Kidney capillary endothelial cell (primary cell): ENCODE measurements around the gene DTNB.
A peak's percentile ranks its signal among the peaks of the same experiment; 100 is the strongest.

Experiments used
- DNase-seq: peaks from one replicate; pipeline ENCODE4 v3.0.0-alpha.2; 2018; ENCODE audit warnings: low spot score

The DTNB gene

DNA sequence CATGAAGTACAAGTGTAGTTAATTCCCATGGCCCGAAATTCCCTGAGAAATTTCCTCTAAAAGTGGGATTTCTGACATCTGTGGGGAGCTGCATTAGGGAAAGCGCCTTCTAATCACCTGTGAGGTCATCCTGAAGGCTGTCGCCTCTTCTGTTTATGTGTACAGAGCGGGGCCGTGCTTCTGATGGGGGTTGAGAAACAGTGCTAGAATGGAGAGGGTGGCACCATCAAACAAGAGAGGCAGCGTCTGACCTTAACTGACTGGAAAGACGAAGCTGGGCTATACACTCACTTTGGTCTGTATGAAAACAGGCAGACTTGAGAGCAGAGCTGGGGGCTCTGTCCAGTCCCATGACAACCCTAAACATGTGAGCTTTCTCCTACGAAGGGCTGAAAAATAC lies 287.5 kb downstream of the DTNB start:
- DNase-seq = no peak

DNA sequence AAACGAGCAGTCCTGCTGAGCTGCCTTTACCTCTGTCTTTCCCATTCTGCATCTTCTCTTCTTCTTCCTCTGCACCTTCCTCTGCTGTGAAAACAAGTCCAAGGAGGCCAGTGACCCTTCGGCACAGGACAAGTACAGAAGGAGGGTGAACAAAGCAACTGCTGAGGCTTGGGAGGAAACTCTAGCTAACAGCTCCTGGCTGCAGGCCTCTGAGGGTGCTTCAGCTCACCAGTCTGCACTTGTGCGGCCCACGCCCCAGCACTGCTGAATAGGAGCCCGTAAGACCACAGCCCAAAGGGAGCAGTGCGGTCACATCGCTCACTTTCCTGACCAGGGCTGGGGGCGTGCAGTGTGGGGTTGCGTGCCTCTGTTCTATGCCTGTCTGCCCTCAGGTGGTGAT lies 289.6 kb downstream of the DTNB start:
- DNase-seq = no peak

DNA sequence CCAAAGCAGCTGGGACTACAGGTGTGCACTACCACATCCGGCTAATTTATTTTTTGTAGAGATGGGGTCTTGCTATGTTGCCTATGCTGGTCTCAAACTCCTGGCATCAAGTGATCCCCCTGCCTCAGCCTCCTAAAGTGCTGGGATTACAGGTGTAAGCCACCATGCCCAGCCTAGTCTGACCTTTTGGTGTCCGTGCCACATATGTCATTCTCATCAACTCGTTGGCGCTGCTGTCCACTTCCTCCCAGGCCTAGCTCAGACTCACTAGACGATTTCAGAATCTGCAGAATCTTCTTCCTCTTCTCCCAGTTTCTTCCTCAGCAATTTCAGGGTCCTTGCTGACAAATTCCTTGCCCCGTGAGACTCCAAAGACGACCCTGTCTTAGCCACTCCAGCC lies 291.9 kb downstream of the DTNB start:
- DNase-seq = no peak

DNA sequence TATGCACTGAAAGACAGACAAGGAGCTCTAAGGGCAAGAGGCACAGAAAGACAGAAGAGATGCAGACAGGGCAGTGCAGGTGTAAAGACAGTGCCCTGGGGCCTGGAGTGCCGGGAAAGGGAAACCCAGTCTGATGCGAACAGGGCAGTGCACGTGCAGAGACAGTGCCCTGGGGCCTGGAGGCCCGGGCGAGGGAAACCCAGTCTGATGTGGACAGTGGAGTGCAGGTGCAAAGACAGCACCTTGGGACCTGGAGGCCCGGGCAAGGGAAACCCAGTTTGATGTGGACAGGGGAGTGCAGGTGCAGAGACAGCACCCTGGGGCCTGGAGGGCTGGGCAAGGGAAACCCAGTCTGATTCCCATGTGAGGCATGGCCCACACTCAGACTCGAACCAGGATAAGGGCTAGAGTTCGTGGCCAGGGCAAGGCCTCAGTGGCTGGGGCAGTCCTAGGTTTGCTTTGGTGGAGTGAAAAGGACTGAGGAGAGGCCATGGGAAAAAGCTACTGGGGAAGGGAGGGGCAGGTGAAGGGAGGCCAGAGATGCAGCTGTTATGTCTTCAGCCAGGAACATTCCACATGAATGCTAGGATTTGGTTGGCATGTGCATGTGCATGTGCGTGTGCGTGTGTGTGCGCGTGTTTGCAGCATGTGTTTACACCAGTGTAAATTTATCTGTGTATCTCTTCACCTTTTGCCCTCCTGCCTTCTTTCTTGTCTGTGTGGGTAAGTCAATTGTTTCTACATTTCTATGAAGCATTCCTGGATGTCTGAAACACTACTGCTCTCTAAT lies 292.6 kb downstream of the DTNB start:
- no peak for DNase-seq

DNA sequence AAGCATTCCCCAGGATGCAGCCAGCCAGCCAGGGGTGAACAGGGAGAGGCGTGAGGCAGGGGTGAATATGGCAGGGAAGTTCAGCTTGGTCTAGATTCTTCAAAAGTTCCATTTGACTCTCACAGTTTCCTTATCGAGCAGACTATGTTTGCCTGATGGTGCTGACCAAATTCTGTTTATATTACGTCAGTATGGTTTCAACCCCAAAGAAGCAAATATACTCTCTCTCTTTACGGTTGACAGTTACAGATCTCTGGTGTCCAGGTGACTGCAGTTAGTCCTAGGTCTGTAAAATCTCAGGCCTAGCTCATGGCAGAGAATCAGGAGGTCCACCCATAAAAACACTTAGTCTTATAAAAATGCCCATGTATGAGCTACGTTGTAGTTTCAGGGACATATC lies 293.4 kb downstream of the DTNB start:
- DNase-seq = no peak

DNA sequence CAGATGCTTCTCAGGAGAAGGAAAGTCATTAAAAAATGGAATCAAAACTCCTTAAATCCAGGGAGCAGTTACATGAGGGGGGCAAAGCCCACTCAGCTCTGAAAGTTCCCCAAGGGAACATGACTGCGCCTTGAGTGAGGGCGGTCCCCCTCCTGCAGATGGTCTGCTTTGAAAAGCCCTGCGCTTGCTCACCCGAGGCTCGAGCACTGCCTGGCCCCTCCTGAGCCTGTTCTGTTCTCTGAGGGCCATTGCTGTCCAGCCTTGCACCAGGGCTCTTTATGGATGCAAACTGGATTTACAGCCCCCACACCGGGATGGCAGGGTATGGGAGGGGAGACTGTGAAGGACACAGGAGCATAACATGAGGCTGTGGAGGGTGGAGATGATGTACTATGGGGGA lies 293.8 kb downstream of the DTNB start:
- DNase-seq = no peak

DNA sequence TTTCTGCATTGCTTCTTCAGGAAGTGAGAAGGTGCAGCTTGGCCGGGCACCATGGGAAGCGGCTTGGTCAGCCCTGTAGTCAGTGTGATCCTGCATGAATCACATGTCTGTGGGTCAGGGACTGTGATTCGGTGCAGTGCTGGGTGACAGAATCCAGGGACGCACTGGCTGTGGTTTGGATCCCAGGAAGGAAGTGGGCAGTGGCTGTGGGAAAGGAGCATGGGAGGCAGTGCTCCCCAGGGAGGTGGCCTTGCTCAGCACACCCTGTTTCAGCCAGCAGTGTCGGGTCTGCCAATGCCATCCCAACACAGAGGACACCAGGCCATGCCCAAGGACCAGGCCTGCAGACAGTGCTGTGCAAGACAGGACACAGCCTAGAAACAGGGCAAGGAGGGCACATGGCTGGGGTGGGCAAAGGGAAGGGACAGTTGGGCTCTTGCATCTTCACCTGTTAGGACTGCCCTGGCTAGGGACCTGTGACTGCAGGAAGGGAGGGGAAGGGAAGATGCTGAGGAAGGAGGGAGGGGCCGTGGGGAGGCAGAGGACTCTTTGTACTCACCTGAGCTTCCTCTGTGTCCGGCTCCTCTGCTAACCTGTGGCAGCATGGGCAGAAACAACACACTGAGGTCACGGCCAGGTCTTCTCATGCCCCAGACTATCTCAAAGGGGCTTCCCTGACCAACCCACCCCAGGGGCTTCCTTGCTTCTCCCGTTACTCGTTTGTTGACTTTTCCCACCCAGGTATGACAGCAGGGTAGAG lies 294.5 kb downstream of the DTNB start:
- peak; percentile 20 for DNase-seq

DNA sequence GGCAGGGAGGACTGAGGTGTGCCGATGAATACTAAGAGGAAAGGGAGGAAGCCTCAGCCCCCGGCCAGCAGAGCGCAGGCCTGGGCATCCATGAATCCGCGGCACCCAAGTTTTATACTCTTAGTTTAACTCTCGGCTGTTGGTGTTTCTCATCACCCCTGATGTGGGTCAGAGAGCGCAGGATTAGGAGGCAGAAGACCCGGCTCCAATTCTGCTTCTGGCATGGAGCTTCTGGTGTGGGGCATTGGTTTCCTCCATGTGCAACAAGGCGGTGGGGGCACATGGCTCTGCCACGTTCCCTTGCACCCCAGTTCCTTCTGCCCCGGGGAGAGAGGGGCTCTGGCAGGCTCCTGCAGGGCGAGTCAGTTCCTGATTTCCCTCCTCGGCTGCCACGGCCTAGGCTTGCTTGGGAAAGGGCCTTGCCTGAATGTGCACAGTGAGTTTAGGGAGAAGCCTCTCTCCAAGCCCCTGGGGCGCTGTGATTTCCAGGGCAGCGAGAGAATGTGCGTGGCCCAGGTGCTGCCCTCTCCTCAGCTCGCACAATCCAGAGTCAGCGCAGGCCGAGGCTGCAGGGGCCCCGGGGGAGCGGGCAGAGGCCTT lies 295.5 kb downstream of the DTNB start:
- DNase-seq = no peak

DNA sequence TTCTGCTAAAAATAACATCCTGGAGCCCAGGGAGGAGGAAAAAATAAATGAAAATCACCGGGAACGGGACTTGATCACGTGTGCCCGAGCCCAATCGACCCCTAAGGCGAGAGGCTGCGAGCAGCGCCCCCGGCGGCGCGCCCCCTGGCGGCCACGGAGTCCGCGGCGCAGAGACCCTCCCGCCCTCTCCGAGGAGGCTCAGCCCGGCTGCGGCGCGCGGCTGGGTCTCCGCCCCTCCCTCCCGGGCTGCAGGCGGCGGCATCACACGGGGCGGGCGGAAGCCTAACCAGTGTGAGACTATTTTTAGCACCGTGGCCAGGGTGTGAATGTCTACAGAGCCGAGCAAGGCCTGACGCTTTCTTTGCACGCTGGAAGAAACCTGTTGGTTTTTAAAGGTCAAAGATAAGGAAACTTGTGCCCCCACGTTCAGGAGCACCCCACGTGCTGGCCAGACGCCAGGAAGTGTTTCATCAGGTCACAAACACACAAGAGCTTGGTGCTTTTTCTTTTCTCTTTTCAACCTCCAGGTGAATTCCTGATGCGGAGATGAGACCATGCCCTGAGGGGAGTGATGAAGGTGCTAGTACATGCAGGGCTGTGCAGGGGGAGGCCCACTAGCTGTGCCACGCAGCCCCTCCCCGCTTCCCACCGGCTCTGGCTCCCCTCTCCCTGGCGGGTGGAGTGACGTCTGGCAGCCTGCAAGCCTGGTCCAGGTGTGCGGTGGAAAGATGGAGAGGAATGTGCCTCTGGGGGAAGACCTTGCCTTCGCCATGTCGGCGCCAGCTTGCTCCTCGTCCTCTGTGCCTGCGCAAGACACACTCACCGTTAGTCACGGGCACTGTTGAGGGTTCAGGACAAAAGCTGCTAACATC lies 296.4 kb downstream of the DTNB start:
- DNase-seq = peak; percentile 84

DNA sequence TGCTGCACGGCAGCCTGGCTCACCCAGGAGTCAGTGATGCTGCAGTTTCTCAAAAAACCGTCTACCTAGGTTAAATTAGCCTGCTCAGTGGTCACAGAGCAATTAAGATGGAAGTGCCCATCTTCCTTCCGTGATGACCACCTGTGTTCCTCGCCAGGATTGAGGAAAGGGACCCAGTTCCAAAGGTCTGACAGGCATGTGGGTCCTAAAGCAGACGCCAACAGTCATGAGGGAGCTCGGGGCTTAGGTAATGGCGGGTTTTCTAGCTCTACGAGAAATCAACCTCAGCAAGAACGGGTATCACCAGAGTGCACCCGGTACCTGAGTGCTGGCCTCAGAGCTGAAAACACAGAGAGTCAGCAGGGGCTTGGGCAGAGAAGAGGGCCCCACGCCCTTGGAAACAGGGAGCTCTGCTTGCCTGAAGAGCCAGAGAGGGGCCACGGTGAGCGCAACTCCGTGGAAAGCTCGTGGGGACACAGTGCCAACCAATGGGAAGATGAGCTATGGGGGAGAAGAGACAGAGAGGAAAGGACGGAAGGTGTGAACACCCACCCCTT lies 297.3 kb downstream of the DTNB start:
- no peak for DNase-seq

DNA sequence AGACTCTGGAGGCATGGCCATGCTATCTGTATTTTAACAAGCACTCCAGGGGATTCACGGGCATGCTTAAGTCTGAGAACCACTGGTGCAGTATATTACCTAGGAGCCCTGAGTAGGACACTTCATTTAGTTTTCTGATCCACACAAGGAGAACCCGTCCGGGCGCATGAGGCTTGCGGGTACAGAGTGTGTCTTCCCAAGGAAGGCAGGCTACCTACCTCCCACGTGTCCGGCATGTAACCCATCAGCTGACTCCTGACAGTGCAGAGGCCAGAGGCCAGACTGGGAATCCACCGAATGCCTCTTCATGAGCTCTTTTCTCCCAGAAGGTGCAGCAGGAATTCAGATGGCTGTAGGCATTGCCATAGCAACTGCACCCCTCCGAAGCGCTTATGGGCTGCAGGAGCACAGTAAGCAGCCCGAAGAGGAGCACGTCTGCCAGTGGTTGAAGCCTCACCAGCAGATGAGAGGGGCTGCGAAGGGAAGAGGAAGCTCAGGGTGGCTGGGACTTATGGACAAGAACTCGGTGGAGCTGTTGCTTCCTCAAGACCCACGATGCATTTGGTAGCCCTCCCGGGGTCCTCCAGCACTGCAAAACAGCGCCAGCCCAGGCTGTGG lies 297.9 kb downstream of the DTNB start:
- no peak for DNase-seq

DNA sequence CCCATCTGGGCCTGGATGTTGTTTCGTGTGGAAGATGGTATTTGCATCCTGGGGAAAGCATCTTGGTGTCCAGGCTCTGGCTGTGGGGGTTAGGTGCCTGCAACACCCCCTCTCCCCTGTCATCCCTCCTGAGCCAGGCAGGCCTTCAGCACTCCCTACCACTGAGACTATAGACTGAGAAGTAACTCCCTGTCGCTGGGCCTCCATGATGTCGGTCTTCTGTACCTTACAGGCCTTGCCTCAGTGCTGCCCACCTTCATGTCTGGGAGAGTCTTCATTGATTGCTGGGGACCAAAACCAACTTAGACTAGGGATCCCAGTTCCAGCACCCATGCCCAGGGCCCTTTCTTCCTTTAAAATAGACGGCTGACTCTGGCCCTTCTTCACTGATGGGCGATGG lies 298.6 kb downstream of the DTNB start:
- no peak for DNase-seq

DNA sequence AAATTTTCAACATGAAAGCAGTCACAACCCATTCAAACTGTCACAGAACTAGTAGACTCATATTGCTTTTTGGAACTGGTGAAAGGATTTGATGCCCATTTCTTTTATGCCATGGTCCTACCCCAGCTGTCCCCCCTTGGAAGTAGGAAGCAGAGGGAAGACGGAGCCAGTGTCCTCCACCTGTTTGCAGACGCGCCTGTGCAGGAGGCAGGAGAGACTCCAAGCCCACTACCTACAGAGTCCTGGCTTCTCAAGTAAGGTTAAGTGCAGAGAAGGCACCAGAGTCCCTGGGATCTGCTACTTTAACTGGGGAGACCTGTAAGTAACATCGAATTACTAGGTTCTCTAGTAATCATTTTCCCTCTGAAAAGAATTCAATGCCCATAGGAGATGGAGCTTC lies 299.0 kb downstream of the DTNB start:
- DNase-seq = no peak

DNA sequence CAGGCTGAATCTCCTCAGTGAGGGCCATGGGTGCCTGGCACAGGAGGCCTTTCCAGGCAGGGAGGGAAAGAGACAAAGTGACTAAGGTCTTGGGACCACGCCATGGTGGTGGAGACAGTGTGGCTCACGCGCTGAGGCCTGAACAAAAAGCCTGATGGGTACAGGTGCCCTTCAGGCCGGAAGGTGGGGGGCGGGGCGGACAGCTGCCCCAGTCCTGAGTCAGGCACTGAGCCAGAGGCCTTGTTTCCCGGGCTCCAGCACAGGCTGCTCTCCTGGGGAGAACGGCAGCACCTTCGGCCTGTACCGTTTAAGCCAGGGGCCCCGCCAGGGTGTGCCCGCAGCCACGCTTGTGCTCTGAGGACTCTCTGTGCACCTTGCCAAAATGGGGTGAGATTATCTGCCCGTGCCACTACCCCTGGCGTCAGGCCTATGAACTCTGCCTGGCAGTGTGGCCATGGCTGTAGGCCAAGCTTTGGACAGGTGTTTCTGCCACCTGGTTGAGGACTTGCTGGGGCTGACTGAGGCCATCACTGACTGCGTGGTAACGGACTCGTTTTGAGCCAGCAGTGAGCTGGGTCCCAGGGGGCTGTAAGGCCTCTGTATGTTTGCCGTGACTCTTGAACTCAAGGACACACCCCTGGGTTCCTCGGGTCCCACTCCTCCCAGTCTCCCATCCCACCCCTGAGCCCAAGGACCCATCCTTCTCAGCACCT lies 300.0 kb downstream of the DTNB start:
- DNase-seq = no peak

DNA sequence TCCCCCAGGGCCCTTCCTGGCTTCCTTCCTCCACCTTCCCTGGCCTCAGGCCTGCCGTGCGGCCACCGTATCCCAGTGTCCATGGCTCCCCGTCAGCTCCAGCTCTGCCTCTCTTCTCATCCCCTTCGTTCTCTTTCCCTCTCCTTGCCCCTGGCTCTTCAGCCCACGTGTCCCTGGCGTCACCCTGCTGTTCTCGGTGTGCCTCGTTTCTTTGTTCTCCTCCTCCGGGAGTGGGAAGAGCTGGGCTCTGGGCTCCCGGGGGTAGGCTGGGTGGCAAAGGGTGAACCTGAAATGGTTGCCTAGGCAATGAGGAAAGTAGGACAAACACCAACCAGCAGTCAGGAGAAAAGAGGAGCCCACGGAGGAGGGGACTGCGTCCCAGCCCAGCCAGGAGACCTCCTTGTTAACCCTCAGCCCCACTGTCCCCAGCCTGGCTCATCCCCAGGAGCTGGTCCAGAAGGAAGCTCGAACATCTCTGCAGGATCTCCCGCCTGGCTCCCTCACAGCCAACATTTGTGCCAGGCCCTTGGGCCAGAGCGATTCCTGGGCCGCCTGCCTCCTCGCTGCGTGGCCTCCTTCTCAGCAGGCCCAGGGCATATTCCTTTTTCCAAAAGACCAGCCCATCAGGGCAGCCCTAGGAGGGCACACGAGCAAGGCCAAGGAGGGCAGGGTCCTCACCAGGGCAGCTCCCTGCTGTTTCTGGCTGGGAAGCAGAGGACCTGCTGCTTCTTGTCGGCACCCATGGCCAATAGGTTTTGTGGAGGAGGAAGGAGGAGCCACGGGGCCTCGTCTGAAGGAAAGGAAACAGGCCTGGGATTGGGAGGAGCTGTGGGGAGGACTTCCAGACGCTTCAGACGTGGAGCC lies 300.7 kb downstream of the DTNB start:
- no peak for DNase-seq

DNA sequence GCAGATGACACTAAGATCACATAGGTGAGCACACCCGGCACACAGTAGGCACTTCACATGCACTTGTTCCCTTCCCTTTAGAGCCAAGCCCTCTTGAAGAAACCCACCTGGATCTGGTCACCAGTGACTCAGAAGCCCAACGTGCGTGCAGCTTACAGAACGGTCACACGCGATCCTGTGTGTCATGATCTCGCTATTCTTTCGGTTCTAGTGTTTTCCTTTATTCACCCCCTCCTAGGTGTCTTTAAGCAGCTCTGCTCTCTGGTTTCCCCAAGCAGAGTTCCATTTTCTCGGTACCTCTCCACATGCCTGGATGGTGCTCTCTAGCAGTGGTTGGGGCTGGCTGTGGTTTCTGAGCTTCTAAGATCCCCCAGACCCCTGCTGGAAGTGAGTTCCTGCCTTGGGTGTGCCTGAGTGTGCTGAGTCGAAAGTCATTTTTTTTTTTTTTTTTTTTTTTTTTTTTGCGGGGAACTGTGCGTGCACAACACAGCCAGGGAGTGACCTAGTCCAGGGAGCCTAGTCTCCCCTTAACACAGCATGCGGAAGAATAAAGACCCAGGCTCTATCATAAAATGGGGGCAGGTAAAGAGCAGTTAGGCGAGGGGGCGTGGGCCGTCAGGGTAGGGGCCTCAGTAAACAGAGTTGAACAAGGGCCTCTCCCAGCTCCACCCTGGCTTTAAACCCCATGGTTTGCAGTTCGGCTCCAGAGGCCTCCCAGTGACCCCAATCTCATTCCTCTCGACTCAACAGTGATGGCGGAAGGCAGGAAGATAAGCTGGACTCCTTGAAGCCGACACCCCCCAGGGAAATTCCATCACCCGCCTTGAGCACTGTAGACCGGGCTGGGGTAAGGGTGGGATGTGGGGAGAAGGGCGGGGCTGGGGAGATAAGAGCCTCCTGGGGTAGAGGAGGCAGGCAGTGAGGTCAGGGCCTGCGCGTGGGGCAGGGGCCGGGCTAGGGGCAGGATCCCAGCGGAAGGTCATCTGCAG lies 301.8 kb downstream of the DTNB start:
- DNase-seq = no peak

DNA sequence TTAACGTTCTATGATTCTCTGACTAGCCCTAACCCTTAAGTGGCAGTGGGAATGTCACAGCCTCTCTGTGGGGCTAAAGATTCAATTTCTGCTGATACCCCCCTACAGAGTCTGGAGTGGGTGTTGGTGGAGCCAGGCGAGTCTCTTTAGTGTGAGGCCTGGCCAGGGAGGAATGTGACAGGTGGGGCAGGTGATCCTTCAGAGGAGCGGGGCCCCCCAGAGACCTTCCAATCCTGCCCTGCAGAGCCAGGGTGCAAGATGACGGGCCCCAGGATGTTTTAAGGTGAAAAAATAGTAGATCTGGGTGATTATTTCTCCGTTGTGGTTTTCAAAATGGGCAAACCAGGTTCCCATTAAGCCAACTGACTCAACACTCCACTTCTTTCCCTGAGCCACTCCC lies 303.5 kb downstream of the DTNB start:
- no peak for DNase-seq

DNA sequence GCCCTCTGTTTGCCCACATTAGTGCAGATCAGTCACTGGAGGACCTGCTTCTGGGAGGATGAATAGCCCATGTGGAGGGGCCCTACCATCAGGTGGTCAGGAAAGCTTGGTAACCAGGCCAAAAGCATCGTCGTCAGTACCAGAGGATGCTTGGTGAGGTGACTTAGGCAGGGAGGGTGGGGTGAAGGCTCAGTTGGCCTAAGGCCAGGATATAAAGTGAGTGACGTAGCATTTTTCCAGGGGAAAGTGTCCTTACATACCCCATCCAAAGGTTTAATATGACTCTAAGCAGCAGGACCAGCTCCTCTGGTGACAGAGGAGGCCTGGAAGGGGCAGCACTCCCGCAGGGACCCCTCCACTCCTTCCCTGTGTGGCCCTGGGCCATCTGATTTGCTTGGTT lies 303.9 kb downstream of the DTNB start:
- DNase-seq = no peak

DNA sequence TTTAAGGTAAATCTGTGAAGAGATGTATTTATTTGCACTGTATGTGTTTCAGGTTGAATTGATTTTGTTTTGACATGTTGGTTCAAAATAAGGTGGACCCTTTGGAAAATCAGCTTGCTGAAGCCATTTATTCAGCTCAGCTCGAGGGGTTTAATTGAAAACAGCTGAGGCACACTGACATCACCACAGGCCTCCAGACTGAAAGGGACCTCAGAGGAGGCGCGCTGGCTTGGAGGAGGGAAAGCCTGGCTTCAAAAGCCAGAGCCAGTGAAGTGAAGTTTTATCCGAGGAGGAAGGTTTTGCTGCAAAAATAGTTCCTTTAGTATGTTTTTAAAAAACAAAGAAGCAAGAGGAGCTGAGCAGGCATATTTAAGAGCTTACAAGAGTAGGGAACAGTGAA lies 304.7 kb downstream of the DTNB start:
- no peak for DNase-seq
